Measurements from ENCODE around the gene ERG. TPM values are rescaled to one million over a fixed set of nuclear protein-coding genes. Genes with fewer than 3 reads are reported as not detected.

Gene ERG
- total and polyA plus RNA-seq, 9 of the 15 experiments (the other 6 are each of a cell fraction or from before 2014, with no cell fraction given), result 0.06 TPM; not detected in 8

GRCh38 chr21:38376235-38376634 lies 122.0 kb downstream of the ERG start:
- FAIRE-seq (no peak), ATAC-seq (peak; percentile 65; the same call in 2 of the 3 replicates), DNase-seq (ENCODE audit: extremely low read depth in 1 of 4, low spot score in 3 of 4) (peak in 1 of 4 experiments; percentile 22)
- Histone ChIP-seq H3K9me1 (ENCODE audit: control insufficient read depth, insufficient read depth, low read length) (no peaks in the 10 kb centered on the region), H3K9ac (ENCODE audit: insufficient read depth in 1 of 2, low read depth in 2 of 2, low read length in 2 of 2) (no peak overlapping the region), H3K4me2 (ENCODE audit: insufficient read depth, low read length) (no peak overlapping the region), H2AFZ (ENCODE audit: low read depth, low read length) (peak overlapping the region; percentile 2; the same call in 1 of the 2 replicates), H3K27me3 (ENCODE audit: control insufficient read depth in 2 of 2, insufficient read depth in 2 of 2, low read length in 2 of 2) (peaks cover 4 to 15% of the 10 kb centered on the region in 2 experiments; a peak in 4 of 5 replicates), H3K4me3 (no peak overlapping the region), H3K36me3 (ENCODE audit: control insufficient read depth, insufficient read depth, low read length) (no peaks in the 10 kb centered on the region), H3K27ac (ENCODE audit: extremely low read depth, low read depth, low read length) (no peak overlapping the region), H3K79me2 (ENCODE audit: control insufficient read depth, insufficient read depth, low read length) (no peaks in the 10 kb centered on the region), H3K4me1 (replicated peaks in 1 of 2; ENCODE audit: control insufficient read depth in 2 of 2, insufficient read depth in 2 of 2, low read length in 2 of 2) (no peaks in the 10 kb centered on the region), H4K20me1 (replicated peaks; ENCODE audit: control insufficient read depth, insufficient read depth, low read length) (no peaks in the 10 kb centered on the region; the same call in 1 of the 2 replicates), H3K9me3 (replicated peaks; ENCODE audit: control insufficient read depth, insufficient read depth, low read depth, low read length) (no peaks in the 10 kb centered on the region)
- intact Hi-C loops (cut with micrococcal nuclease), result no loop called here
- ChIA-PET CTCF (ENCODE audit: low intra/inter-chr PET ratio) (no interaction called here), POLR2A (no interaction called here)
- WGBS (ENCODE audit: insufficient coverage, low coverage, missing lambda C conversion rate), result 1% methylated on average over 10 of the region's 11 CpGs
- BruUV-seq (replicated peaks), result no TSS peak
- in situ Hi-C loops (cut with MboI), result no loop called here
- TF ChIP-seq EHMT2 (IDR thresholded peaks at IDR 0.05), result peak; percentile 58; the same call in 1 of the 2 replicates
- TF ChIP-seq ZNF407 (IDR thresholded peaks at IDR 0.05; ENCODE audit: low read depth), result no peak
- TF ChIP-seq ELF1 (tag; IDR thresholded peaks at IDR 0.05), result 0 out of 2 replicates have a peak, but pooled peaks have one; percentile 20
- TF ChIP-seq GABPA (tag; conservative IDR thresholded peaks at IDR 0.05; ENCODE audit: low read depth), result peak; percentile 80
